ENCODE results near the gene TLE4. TPM values are rescaled to one million over a fixed set of nuclear protein-coding genes. Genes with fewer than 3 reads are reported as not detected.

Gene TLE4
- total and polyA plus RNA-seq, 2 of the 4 experiments (the other 2 are of a cell fraction), result 68.0 to 78.1 TPM

DNA sequence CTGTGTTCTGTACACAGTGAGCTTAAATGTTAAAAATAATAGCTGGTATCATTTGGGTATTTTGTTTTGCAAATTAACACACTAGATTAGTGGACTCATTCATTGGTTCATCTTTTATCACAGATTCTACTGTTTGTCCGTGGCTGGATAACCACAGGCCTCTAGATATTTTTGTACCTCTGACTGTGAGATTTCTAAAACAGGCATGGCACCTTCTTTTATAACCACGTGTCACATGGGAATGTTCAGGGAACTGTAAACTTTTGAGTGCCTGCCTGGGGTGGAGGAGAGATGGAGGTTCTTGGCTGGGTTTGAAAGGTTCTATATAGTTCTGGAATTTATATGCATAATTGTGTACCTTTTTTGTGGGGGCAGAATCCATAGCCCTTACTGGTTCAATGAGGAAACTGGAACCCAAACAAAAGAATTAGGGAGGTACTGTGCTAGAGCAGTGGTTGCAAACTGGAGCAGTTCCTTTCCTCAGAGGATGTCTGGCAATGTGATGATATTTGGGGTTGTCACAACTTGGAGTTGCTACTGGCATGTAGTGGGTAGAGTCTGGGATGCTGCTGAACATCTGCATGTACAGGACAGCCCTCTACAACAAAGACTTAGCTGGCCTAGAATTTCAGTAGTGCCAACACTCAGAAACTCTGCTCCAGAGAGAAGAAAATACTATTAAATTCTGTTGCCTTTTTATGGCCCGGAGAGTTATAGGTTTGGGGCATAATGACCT lies 16.9 kb downstream of the TLE4 start:
- in situ Hi-C loops (cut with MboI; ENCODE audit: low sequenced_read_pairs), result no loop called here
- Histone ChIP-seq H3K4me2 (ENCODE audit: low read depth, low read length) (no peak overlapping the region), H2BK120ac (ENCODE audit: low read depth, low read length) (no peak overlapping the region), H4K5ac (ENCODE audit: low read depth, low read length) (no peak overlapping the region), H2AFZ (replicated peaks; ENCODE audit: low read length, poor library complexity) (no peak overlapping the region), H3K14ac (replicated peaks; ENCODE audit: low read depth, low read length) (no peak overlapping the region), H3K4ac (ENCODE audit: low read depth, low read length) (no peak overlapping the region), H3K9ac (ENCODE audit: low read depth, low read length) (no peak overlapping the region), H3K4me3 (ENCODE audit: insufficient read depth, low read depth, low read length) (no peak overlapping the region), H3K36me3 (ENCODE audit: control insufficient read depth, insufficient read depth, low read length) (peaks cover 6% of the 10 kb centered on the region), H3K9me3 (ENCODE audit: control insufficient read depth, insufficient read depth, low read length) (no peaks in the 10 kb centered on the region), H3K27me3 (ENCODE audit: control insufficient read depth, insufficient read depth, low read length) (no peaks in the 10 kb centered on the region), H4K8ac (ENCODE audit: low read depth in 2 of 2, low read length in 2 of 2) (no peak overlapping the region), H2AK5ac (ENCODE audit: low read depth, low read length) (no peak overlapping the region), H2BK5ac (ENCODE audit: low read depth, low read length, poor library complexity, severe bottlenecking) (no peak overlapping the region), H4K20me1 (ENCODE audit: insufficient read depth, low read length) (peaks cover 30% of the 10 kb centered on the region; the same call in 1 of the 2 replicates), H2BK15ac (ENCODE audit: low read depth, low read length) (no peak overlapping the region), H3K4me1 (ENCODE audit: control insufficient read depth, insufficient read depth, low read length) (peaks cover 7% of the 10 kb centered on the region), H3K79me1 (ENCODE audit: low read depth in 1 of 2, low read length in 2 of 2) (peaks cover 48 to 74% of the 10 kb centered on the region in 2 experiments), H3K56ac (ENCODE audit: extremely low read depth, insufficient read depth, low read length) (no peak overlapping the region), H3K23ac (ENCODE audit: low read depth, low read length) (no peak overlapping the region), H3K27ac (ENCODE audit: insufficient read depth, low read length) (no peak overlapping the region), H4K91ac (ENCODE audit: insufficient read depth, low read depth, low read length) (no peak overlapping the region), H3K18ac (ENCODE audit: low read depth, low read length) (no peak overlapping the region), H2AK9ac (replicated peaks; ENCODE audit: low read depth, low read length, poor library complexity) (no peak overlapping the region), H2BK20ac (ENCODE audit: low read depth, low read length) (no peak overlapping the region), H3K9me1 (ENCODE audit: insufficient read depth, low read length) (peaks cover 7% of the 10 kb centered on the region; the same call in 1 of the 2 replicates)
- no TSS peak for BruUV-seq (replicated peaks)
- DNase-seq, result no peak
- intact Hi-C loops (cut with micrococcal nuclease), result no loop called here
- CTCF ChIA-PET, result interaction anchor here (0.6 kb wide), 1 partner anchor 32 kb away, joined by 4 read pairs; no protein-coding TSS in a partner anchor
- no peak for ATAC-seq (ENCODE audit: low read depth)
- WGBS, 2 experiments (ENCODE audit: extremely low coverage in 2 of 2, insufficient read length in 1 of 2), result 83% methylated on average over 1 of the region's 3 CpGs; no CpG with 5 or more reads in 1 of the 2 experiments
- no peak for TF ChIP-seq NFE2L2 (IDR thresholded peaks at IDR 0.05; ENCODE audit: low read depth, low read length)
- TF ChIP-seq CHD1 (IDR thresholded peaks at IDR 0.05; ENCODE audit: low read depth, low read length), result no peak
- TF ChIP-seq FOS (IDR thresholded peaks at IDR 0.05; ENCODE audit: low read depth, low read length), result no peak
- TF ChIP-seq, protein P1, sequence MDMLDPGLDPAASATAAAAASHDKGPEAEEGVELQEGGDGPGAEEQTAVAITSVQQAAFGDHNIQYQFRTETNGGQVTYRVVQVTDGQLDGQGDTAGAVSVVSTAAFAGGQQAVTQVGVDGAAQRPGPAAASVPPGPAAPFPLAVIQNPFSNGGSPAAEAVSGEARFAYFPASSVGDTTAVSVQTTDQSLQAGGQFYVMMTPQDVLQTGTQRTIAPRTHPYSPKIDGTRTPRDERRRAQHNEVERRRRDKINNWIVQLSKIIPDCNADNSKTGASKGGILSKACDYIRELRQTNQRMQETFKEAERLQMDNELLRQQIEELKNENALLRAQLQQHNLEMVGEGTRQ (IDR thresholded peaks at IDR 0.05; ENCODE audit: low read depth, low read length), result no peak
- no peak for TF ChIP-seq MAFK (IDR thresholded peaks at IDR 0.05; ENCODE audit: low read depth, low read length)
- TF ChIP-seq BHLHE40 (IDR thresholded peaks at IDR 0.05; ENCODE audit: low read depth, low read length), result no peak
- POLR2A ChIA-PET (ENCODE audit: unreplicated experiment), result no interaction called here
- dilution Hi-C loops (cut with HindIII; ENCODE audit: low sequenced_read_pairs, unreplicated experiment), result no loop called here

Measured in IMR-90 (cell line).